ENCODE data around the gene MCRIP1.

- TF ChIP-seq POLR2A (IDR thresholded peaks at IDR 0.05; ENCODE audit: control extremely low read depth in 1 of 2, low read depth in 2 of 2, low read length in 2 of 2): no peak
- no peak for TF ChIP-seq CTCF (IDR thresholded peaks at IDR 0.05; ENCODE audit: control extremely low read depth in 1 of 3, insufficient read depth in 1 of 3, low read depth in 1 of 3, low read length in 3 of 3)
- no peak for TF ChIP-seq ASH2L (IDR thresholded peaks at IDR 0.05; ENCODE audit: low read length)
Measured at GRCh38 chr17:81794074-81794476, 39.0 kb downstream of the MCRIP1 start.

Measured in H1 (cell line).